ENCODE measurements around the gene UBAP2. TPM values are rescaled to one million over a fixed set of nuclear protein-coding genes. Genes with fewer than 3 reads are reported as not detected.
A peak's percentile ranks its signal among the peaks of the same experiment; 100 is the strongest.

Gene UBAP2, protein sequence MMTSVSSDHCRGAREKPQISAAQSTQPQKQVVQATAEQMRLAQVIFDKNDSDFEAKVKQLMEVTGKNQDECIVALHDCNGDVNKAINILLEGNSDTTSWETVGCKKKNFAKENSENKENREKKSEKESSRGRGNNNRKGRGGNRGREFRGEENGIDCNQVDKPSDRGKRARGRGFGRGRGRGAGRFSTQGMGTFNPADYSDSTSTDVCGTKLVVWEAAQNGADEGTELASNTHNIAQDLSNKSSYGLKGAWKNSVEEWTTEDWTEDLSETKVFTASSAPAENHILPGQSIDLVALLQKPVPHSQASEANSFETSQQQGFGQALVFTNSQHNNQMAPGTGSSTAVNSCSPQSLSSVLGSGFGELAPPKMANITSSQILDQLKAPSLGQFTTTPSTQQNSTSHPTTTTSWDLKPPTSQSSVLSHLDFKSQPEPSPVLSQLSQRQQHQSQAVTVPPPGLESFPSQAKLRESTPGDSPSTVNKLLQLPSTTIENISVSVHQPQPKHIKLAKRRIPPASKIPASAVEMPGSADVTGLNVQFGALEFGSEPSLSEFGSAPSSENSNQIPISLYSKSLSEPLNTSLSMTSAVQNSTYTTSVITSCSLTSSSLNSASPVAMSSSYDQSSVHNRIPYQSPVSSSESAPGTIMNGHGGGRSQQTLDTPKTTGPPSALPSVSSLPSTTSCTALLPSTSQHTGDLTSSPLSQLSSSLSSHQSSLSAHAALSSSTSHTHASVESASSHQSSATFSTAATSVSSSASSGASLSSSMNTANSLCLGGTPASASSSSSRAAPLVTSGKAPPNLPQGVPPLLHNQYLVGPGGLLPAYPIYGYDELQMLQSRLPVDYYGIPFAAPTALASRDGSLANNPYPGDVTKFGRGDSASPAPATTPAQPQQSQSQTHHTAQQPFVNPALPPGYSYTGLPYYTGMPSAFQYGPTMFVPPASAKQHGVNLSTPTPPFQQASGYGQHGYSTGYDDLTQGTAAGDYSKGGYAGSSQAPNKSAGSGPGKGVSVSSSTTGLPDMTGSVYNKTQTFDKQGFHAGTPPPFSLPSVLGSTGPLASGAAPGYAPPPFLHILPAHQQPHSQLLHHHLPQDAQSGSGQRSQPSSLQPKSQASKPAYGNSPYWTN
- total RNA-seq (2014; rRNA removed; shearing (Covaris generic)), result 10.7 and 12.3 TPM in 2 replicates

GRCh38 chr9:34048727-34049629 lies at the start of gene UBAP2:
Gene UBAP2 (minus strand): TSS chr9:34048887. CDS start chr9:34017148, 31,739 bp downstream.
- peak; percentile 95 for DNase-seq (ENCODE audit: low read depth)

- DNase-seq (ENCODE audit: low read depth), result no peak
These were observed 49.6 kb upstream of the UBAP2 start for GRCh38 chr9:34098307-34098706.

GRCh38 chr9:34097865-34098264 lies 49.2 kb upstream of the UBAP2 start:
- no peak for DNase-seq (ENCODE audit: low read depth)

GRCh38 chr9:34096751-34097150 lies 48.1 kb upstream of the UBAP2 start:
- DNase-seq (ENCODE audit: low read depth), result no peak

GRCh38 chr9:34093578-34093977 lies 44.9 kb upstream of the UBAP2 start:
- no peak for DNase-seq (ENCODE audit: low read depth)

- DNase-seq (ENCODE audit: low read depth), result no peak
These were observed 40.6 kb upstream of the UBAP2 start for GRCh38 chr9:34089311-34089710.

GRCh38 chr9:34087370-34087769 lies 38.7 kb upstream of the UBAP2 start:
- no peak for DNase-seq (ENCODE audit: low read depth)

- no peak for DNase-seq (ENCODE audit: low read depth)
These were observed 38.2 kb upstream of the UBAP2 start for GRCh38 chr9:34086864-34087263.

DNA sequence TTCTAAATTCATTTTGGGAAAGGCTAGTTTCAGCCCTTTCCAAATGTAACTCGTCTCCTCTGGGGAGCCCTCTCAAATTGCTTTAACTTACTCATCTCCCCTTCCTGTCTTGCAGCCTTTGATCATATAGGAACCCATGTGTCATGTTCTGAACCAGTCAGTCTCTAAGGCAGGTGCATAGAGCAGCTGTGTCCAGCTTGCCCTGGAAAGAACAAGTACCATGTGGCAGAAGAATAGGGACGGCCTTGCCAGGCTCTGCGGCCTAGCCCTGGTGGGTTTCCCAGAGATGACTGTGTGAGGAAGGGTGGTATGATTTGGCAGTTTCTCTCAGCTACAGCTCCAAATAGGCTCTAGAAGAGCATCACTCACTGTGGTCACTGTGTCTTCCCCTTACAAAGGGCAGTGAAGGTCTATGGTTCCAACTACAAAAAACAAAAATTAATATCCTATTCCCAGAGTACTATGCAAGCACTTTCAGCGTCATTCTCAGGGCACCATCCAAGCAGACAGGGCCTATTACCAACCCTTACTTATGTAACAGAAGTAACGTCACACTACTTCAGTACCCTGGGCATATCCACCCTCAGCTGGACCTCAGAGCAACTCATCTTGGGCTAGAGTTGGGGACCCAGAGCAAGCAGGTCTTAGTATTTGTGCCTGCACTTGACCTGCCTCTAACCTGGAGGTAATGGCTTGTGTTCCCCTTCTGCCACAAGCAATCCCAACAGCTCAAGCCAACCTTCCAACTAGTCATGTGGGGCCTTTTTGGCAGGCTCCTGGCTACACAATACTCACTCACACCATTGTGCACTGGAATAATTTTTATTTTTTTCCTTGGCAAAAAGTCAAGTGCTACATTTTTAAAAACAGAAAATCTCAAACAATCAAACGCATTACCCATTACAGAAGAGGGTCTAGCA lies 37.2 kb upstream of the UBAP2 start:
- no peak for DNase-seq (ENCODE audit: low read depth)

- peak; percentile 37 for DNase-seq (ENCODE audit: low read depth)
These were observed 35.9 kb upstream of the UBAP2 start for GRCh38 chr9:34084562-34084961.

DNA sequence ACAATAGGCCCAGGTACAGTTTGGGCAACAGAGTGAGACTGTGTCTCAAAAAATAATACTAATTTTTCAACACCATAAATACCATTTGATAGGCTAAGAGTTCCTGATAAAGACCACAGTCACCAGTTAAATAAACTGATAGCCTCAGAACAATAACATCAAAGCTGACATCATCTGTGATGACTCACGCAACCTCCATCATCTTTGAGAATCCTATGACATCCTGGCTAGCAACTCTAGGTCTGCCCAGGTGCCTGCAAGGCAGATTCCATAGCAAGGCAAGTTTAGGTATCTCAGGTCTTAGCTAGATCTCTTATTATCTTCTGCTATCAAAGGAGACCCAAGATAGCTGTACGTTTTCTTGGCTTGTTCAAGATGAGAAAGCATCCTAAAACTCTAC lies 30.5 kb upstream of the UBAP2 start:
- no peak for DNase-seq (ENCODE audit: low read depth)

DNA sequence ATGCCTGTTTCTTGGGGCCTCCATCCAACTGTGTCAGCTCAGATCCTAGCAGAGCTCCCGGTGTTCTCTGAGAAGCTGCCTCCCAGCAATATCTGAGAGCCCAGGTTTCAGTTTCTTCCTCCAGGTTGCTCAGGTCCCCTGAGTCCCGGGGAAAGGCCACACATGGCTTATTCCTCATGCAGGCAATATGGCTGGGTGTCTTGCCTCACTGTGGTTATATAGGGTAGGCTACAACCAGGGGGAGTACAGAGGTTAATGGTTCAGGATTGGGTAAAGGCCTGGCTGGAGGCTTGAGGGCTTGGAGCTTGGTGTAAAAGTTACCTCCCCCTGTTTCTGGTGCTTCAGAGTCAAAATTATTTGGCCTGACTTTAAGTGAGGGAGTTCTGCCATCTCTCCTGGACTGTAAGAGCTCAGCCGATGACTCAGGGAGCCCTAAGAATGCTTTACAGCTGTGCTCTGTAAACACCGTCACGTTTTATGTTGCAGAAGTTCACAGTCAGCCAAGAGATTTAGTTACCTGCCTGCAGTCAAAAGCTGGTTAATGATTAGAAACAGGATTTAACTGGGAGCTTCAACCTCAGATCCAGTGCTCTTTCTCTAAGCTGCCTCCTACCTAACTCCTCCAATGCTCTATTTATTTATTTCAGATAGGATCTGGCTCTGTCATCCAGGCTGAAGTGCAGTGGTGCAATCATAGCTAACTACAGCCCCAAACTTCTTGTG lies 24.3 kb upstream of the UBAP2 start:
- DNase-seq (ENCODE audit: low read depth), result peak; percentile 54

DNA sequence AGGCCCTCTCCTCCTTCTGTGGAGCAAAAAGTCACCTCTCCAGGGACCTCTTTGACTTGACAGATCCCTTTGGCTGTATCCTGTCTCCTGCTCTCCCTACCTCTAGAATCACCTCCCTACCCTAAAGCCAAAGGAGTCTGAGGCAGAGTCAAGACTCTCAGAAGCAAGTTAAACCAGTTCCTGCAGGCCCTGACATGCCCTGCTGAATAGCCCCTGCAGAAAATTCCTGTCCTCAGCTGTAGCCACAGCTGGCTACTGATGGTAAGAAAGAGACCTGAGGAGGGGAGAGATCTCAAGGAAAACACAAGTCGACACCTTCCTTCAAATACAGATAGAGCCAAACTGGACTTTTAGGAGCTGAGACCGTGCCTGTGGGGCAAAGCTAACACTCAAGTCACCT lies 23.7 kb upstream of the UBAP2 start:
- DNase-seq (ENCODE audit: low read depth), result no peak

GRCh38 chr9:34070606-34071324 lies 22.1 kb upstream of the UBAP2 start:
- no peak for DNase-seq (ENCODE audit: low read depth)

DNA sequence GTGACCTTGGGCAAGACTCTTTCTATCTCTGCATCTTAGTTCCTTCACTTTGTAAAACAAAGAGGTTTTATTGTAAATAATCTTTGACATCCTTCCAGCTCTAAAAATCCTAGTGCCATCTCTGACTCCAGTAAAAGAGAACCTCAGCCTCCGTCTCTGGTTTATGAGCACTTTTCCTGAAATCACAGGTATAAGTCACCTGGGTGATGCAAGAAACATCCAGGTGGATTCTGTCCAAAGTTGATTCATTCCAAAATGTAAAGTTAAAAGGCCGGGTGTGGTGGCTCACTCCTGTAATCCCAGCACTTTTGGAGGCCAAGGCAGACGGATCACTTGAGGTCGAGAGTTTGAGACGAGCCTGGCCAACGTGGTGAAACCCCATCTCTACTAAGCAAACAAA lies 21.1 kb upstream of the UBAP2 start:
- no peak for DNase-seq (ENCODE audit: low read depth)

DNA sequence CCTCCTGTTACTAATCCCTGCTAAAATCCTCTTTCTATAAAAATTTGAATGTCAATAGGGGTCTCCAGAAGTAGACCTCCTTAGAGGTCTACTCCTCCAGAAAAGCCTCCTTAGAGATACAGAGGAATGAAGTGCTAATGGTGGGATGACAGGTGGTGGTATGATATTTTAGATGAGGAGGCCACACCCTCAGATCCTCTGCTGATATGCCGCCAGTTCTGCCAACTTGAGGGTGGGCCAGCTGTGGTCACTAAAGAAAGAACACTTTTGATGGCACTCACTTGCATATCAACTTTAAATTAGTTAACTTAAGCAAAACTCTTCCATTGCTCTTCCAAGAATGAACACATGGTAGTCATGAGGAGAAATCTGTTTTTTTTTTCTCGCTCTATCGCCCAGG lies 16.9 kb upstream of the UBAP2 start:
- DNase-seq (ENCODE audit: low read depth), result no peak

DNA sequence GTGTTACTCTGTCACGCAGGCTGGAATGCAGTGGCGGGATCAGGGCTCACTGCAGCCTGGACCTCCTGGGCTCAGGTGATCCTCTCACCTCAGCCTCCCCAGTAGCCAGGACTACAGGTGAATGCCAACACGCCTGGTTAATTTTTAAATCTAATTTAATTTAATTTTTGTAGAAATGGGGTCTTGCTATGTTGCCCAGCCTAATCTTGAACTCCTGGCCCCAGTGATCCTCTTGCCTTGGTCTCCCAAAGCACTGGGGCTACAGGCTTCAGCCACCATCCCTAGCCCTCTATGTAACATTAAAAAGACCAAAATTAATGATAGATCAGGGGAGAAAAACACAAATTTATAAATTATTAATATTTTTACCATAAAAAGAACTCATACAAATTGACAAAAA lies 11.3 kb upstream of the UBAP2 start:
- no peak for DNase-seq (ENCODE audit: low read depth)

DNA sequence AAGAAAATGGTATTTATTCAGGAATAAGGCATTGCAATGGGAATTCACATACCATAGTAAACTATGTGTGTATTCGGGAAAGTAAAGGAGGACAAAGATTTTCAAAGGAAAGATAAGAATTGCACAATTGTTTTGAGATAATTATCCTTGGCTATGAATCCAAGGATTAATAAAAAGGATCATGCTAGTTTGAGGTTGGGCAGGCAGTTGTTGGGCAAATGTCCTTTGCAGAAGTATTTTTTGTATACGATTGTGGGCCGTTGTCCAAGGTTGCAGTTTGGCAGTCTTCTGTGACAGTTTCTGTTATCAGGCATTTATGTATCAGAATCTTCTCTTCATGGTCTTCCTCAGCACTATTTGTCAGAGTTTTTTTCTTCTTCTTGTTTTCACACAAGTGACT lies 10.6 kb upstream of the UBAP2 start:
- DNase-seq (ENCODE audit: low read depth), result no peak

Measured in RPMI7951 (cell line).